Lower lobe of right lung (tissue), 2 donors: ENCODE measurements around the gene CMIP. TPM values are rescaled to one million over a fixed set of nuclear protein-coding genes. Genes with fewer than 3 reads are reported as not detected.
A peak's percentile ranks its signal among the peaks of the same experiment; 100 is the strongest.

Source experiments
- ATAC-seq, 2 donors: fragments of 200-7000 bp; cut with Tn5 transposase; one replicate each; pipeline ENCODE4 v1.9.1; 2020 to 2022; ENCODE audit warnings: mild to moderate bottlenecking in 2 of 2, moderate library complexity in 2 of 2
- DNase-seq: peaks from one replicate; pipeline ENCODE4 v3.0.0-alpha.2; 2020
- H3K27ac ChIP-seq: fragments of 200-600 bp; one replicate; pipeline ENCODE4 v1.8.0; 2022
- H3K27me3 ChIP-seq: fragments of 200-600 bp; one replicate; pipeline ENCODE4 v1.8.0; 2022; ENCODE audit warnings: low read depth
- H3K36me3 ChIP-seq: fragments of 200-600 bp; one replicate; pipeline ENCODE4 v1.8.0; 2022; ENCODE audit warnings: mild to moderate bottlenecking
- H3K4me1 ChIP-seq: fragments of 200-600 bp; one replicate; pipeline ENCODE4 v1.8.0; 2022
- H3K4me3 ChIP-seq: fragments of 200-600 bp; one replicate; pipeline ENCODE4 v1.8.0; 2022; ENCODE audit warnings: mild to moderate bottlenecking
- H3K9me3 ChIP-seq: fragments of 200-600 bp; one replicate; pipeline ENCODE4 v1.8.0; 2022
- intact Hi-C: fragments of 100-400 bp; cut with DNase I; formaldehyde crosslinking; loops from one replicate; pipeline ENCODE4 v1.11.0; 2022
- total RNA-seq: library from RNA; stranded (reverse); fragmentation: NEBNext Ultra II Directional; extraction: Animal tissue kit (Norgen Biotek cat#: 25700); gene quantifications from one replicate; pipeline ENCODE4 v1.2.1, GENCODE V29; 2021
- TF ChIP-seq, protein P1 (sequence below): fragments of 200-600 bp; IDR thresholded peaks from one replicate; pipeline ENCODE4 v1.8.0; 2022; ENCODE audit warnings: antibody characterized with exemption, mild to moderate bottlenecking
- donor health status: DM: no; HTN: yes; CAD: no; lungs with severe emphysema.

Gene CMIP
- total RNA-seq, 1 donor from 2014 or later: 77.4 TPM

DNA sequence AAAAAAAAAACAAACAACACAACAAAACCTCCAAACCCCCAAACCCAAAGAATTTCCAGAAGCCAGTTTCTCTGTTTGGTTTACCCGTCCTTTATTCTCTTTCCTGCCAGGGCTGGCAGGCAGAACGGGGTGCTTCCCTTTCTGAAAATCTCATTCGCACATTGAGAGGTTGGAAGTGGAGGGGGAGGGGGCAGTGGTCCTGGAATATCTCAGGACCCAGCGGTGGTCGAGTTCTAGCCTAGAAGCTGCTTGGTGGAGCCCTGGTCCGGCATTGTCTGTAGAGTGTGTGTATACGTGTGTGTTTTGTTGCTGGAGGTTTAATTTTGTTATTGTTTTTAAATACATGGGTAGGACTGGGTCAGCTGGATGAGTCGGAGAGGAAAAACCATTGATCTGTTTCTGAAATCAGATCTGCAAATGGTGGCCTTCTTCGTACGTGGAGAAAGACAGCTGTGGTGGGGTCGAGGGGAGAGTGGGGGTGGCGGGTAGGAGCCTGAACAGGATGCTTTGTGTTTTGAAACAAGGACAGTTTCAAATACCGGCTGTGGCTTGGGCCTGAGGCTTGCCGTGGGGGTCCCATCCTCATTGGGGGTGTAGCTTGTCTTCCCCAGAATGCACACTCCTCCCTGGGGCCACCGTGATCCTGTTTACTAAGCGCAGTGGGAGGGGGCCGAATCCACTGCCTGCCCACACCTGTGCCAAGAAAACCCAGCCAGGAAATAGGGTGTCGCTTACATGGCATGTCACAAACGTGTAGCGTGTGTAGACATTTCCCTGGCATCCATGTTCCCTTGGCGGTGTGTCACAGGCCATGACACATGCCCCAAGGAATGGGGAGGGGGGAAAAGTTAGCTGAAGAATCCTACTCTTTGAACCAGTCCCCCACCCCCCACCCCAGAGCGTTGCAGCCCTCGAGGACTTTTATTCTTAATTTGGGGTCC, 1.6 kb downstream of the CMIP start:
- H3K4me1 ChIP-seq: peaks cover 38% of the 10 kb centered on the region
- no peaks in the 10 kb centered on the region for H3K9me3 ChIP-seq
- ATAC-seq (peak; percentile 14 to 20), DNase-seq (no peak)
- TF ChIP-seq, protein P1, sequence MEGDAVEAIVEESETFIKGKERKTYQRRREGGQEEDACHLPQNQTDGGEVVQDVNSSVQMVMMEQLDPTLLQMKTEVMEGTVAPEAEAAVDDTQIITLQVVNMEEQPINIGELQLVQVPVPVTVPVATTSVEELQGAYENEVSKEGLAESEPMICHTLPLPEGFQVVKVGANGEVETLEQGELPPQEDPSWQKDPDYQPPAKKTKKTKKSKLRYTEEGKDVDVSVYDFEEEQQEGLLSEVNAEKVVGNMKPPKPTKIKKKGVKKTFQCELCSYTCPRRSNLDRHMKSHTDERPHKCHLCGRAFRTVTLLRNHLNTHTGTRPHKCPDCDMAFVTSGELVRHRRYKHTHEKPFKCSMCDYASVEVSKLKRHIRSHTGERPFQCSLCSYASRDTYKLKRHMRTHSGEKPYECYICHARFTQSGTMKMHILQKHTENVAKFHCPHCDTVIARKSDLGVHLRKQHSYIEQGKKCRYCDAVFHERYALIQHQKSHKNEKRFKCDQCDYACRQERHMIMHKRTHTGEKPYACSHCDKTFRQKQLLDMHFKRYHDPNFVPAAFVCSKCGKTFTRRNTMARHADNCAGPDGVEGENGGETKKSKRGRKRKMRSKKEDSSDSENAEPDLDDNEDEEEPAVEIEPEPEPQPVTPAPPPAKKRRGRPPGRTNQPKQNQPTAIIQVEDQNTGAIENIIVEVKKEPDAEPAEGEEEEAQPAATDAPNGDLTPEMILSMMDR: no peak
- peak overlapping the region; percentile 93 for H3K27ac ChIP-seq
- H3K27me3 ChIP-seq: no peaks in the 10 kb centered on the region
- H3K4me3 ChIP-seq: peak overlapping the region; percentile 94
- no peaks in the 10 kb centered on the region for H3K36me3 ChIP-seq
- intact Hi-C loops: no loop called here

DNA sequence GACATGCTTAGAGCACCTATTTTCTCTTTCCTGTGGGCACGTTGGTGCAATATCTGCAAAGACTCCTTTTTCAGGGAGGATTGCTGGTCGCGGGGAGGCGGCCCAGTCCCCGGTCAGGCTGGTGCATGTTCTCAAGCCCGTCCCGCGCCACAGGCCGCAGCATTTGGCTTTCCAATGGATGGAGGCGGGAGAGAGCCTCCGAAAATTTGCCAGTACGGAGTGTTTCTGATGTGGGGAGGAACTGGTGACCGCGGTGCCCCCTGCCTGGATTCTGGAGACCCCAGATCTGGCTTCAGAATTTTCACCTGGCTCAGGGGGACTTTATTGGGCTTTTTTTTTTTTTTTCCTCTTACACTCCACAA, 2.3 kb downstream of the CMIP start:
- Histone ChIP-seq H3K9me3 (no peaks in the 10 kb centered on the region), H3K4me1 (peaks cover 45% of the 10 kb centered on the region), H3K27ac (peak overlapping the region; percentile 93), H3K4me3 (peak overlapping the region; percentile 94), H3K27me3 (no peaks in the 10 kb centered on the region), H3K36me3 (no peaks in the 10 kb centered on the region)
- ATAC-seq: no peak
- intact Hi-C loops: no loop called here
- DNase-seq: no peak
- TF ChIP-seq, protein P1: no peak

DNA sequence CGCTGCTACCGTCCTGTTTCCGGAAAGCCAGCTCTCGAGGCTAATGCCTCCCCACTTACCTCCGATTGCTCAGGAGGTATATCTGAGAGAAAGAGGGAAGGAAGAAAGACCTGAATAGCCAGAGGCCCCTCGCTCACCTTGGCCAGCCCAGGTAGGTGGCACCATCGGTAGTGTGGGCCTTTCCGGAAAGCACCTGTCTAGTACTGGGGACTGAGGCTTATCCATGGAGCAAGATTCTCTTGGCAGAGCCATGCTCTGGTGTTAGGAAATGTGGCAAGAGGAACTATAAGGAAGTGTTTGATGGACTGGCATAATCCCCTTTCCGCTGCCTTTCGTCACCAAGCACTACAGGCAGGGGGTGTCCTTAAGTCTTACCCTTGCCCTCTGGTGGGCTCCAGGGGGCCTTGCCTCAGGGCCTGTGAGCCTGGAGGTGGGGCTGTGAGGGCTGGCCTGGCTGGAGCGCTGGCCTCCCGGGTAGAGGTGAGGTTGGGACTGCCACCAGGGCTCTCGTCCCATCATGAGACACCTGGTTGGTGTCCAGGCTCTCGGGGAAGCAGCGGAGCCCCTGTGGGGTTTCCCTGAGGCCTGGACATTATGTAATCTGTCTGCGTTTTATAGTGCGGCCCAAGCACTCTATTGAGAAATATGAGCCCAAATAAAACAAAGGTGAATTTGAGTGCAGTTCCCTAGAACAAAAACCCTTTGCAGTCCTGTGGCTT, 2.9 kb downstream of the CMIP start:
- peak; percentile 66 for DNase-seq
- H3K9me3 ChIP-seq: no peaks in the 10 kb centered on the region
- peak overlapping the region; percentile 94 for H3K4me3 ChIP-seq
- peaks cover 51% of the 10 kb centered on the region for H3K4me1 ChIP-seq
- H3K27ac ChIP-seq: peak overlapping the region; percentile 93
- ATAC-seq: peak; percentile 50 to 62
- intact Hi-C loops: no loop called here
- no peaks in the 10 kb centered on the region for H3K27me3 ChIP-seq
- H3K36me3 ChIP-seq: no peaks in the 10 kb centered on the region
- TF ChIP-seq, protein P1: no peak

DNA sequence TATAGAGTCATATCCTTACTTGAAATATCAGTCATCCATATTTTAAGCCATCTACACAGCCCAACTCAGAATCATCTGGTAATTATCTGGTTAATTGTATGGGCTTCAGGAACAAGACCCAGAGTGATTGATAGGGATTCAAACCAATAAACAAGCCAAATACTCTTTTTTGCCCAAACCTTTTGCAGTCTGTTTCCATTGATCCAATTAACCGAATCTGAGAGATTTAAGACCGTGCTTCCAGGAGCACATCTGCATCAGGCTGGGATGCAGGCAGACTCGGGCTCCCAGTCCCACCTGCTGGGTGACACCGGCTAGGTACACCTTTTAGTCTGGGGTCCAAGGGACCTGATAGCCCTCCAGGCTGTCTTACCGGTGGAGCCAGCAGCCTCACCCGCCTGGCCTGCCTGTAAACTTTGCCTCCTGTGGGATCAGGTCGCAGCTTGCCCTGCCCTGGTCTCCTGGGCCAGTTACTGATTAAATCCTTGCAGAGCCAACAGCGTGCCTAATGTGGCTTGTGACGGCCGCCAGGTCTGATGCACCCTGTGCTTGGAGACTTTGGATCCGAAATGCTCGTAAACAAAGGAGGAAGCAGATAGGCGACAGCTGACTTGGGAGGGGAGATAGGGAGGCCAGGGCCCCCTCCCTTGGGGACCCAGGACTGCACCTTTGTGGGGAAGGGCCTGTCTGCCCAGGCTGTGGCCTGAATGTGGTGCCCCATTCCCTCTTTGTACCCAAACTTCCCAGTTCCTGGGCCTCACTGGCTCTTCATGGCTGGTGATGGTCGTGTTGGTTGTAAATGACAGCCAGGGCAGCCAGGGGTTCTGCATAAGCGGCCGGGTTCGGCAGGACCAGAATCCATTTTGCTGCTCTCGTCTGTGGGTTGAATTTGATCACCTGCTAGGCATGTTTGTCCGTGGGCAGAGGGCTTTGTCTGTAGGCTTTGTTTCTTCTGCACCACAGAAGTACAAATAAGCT, 3.8 kb downstream of the CMIP start:
- H3K9me3 ChIP-seq: no peaks in the 10 kb centered on the region
- peak overlapping the region; percentile 51 for H3K27ac ChIP-seq
- H3K4me1 ChIP-seq: peaks cover 60% of the 10 kb centered on the region
- H3K4me3 ChIP-seq: peak overlapping the region; percentile 94
- no peak for ATAC-seq
- DNase-seq: no peak
- TF ChIP-seq, protein P1: no peak
- H3K27me3 ChIP-seq: no peaks in the 10 kb centered on the region
- intact Hi-C loops: no loop called here
- H3K36me3 ChIP-seq: no peaks in the 10 kb centered on the region

DNA sequence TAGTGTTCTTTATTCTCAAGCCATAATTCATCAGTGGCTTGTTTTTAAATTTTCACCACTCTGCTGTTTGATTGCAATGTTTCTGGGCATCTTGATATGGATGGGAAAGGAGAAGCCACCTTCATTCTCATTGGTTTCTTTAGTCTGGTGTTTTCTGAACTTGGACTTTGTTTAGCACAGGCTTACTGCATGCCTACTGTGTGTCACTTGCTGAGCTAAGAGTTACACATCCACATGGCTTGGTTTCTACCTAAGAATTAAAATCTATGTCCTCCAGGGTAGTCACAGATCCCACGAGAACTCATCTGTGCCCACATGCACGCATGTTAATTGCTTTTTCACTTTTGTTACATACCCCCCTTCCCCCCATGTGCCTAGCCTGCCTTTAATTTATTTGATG, 4.6 kb downstream of the CMIP start:
- Histone ChIP-seq H3K27ac (no peak overlapping the region), H3K27me3 (no peaks in the 10 kb centered on the region), H3K9me3 (no peaks in the 10 kb centered on the region), H3K4me1 (peaks cover 68% of the 10 kb centered on the region), H3K36me3 (no peaks in the 10 kb centered on the region), H3K4me3 (no peak overlapping the region)
- TF ChIP-seq, protein P1: no peak
- no peak for DNase-seq
- intact Hi-C loops: no loop called here
- no peak for ATAC-seq
